ENCODE results near the gene MBIP.

MBIP gene

DNA sequence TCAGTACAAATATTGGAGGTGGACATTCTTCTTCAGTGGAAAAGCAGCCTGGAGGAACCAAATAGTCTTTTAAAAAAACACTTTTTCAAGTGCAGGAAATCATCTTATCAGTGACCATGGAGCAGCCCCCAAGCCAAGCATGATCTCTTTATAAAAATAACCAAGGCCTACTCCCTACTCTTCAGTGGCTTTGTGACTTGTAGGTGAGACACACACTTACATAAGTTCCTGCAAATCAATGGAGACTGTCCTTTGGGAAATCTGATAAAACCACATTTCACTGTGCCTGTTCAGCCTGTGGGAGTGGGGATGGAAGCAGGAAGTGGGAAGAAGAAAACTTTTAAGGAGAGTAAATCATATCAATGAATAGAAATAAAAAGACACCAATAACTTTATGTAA, 56.3 kb downstream of the MBIP start:
- no peak for DNase-seq (ENCODE audit: low read depth)

- no peak for DNase-seq (ENCODE audit: low read depth)
Observed at GRCh38 chr14:36260970-36261640, 59.3 kb downstream of the MBIP start.

DNA sequence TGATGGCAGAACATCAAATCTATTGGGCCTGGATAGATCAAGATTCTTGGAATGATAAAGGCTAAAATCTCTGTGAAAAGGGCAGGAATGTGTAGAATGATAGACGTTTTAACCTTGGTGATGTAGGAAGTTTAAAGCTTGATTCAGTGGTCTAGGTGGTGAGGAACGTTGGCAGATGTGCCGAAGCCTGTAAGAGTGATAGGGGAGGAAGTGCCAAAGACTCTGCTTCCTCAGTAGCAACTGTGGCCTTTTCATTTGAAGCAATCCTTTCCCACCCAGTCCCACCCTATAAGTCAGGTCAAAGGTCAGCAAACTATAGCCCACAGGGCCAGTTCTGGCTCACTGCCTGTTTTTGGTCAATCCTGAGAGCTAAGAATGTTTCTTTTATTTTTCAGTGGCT, 62.2 kb downstream of the MBIP start:
- no peak for DNase-seq (ENCODE audit: low read depth)

DNA sequence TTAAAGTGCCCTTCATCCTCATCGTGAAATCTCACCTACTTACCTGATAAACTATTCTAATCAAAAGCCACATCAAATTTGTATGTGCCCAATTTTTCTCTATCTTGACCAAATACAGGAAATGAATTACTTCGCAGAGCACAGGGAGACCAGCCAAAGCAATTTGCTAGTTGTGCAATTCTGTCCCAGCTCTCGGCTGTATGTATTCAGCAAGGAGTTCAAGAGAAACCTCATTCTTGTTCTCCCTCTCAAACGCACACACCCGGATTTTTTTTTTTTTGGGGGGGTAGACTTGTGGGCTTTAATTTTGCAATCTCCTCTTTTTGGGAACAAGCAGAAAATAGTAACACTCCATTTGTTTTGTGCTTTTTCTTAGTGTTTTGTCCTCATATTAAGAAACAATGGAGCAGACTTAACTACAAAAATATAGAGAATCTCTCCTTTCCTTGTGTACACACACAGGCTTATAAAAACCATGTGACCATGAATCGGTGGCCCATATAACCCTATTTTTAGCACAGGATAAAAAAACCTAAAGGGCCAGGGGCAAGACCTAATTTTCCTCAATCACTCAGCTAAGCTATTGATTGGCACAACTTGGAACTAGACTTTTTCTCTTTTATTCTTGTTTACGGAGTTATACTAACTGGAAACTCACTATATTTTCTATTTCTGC, 64.2 kb downstream of the MBIP start:
- peak; percentile 22 for DNase-seq (ENCODE audit: low read depth)

GRCh38 chr14:36254020-36254624, 66.3 kb downstream of the MBIP start:
- no peak for DNase-seq (ENCODE audit: low read depth)
